GM12878 (cell line): Measurements from ENCODE around the gene RHPN2. TPM values are rescaled to one million over a fixed set of nuclear protein-coding genes. Genes with fewer than 3 reads are reported as not detected.

Source experiments
- ATAC-seq: fragments of 200-7000 bp; cut with Tn5 transposase; 3 replicates; pipeline ENCODE4 v1.9.1; 2020; ENCODE audit warnings: mild to moderate bottlenecking, moderate library complexity
- BruUV-seq: library from RNA; stranded (reverse); fragments of 400-500 nt; replicated peaks from 2 replicates; lab custom pipeline; 2021; lab: Mats Ljungman, UMichigan
- CTCF ChIA-PET: fragments of 300-600 bp; sonication (Branson Sonifier 250); formaldehyde crosslinking; extraction: SDS; loops from one replicate; lab custom pipeline; 2021; ENCODE audit warnings: inconsistent platforms; lab: Yijun Ruan, JAX
- POLR2A ChIA-PET: fragments of 350-600 bp; formaldehyde crosslinking; extraction: SDS; loops from one replicate; lab custom pipeline; 2021; ENCODE audit warnings: inconsistent platforms; lab: Charles Lee
- RAD21 ChIA-PET: fragments of 300-600 bp; sonication (Branson Sonifier 250); formaldehyde crosslinking; loops from one replicate; lab custom pipeline; 2023; ENCODE audit warnings: antibody characterized with exemption; ENCODE audit not compliant: unreplicated experiment; lab: Charles Lee
- SMC1A ChIA-PET: fragments of 300-600 bp; sonication (Branson Sonifier 250); formaldehyde crosslinking; loops from one replicate; lab custom pipeline; 2023; ENCODE audit not compliant: unreplicated experiment, uncharacterized antibody; lab: Charles Lee
- DNase-seq: peaks from one replicate; pipeline ENCODE4 v3.0.0-alpha.2; 2011; ENCODE audit warnings: low read depth, low spot score
- FAIRE-seq: peaks from 3 replicates; lab custom pipeline; 2011; peaks lifted over from hg19 to GRCh38; lab: Jason Lieb, UNC
- H2AFZ ChIP-seq: 2 replicates; pipeline ENCODE4 v1.6.0; 2011; ENCODE audit warnings: low read depth, low read length, control low read depth; ENCODE audit not compliant: control insufficient read depth
- H3K27ac ChIP-seq: 2 replicates; pipeline ENCODE4 v1.5.1; 2011; ENCODE audit warnings: control low read depth; ENCODE audit not compliant: control insufficient read depth, insufficient read depth
- H3K27me3 ChIP-seq, 2 experiments: replicated peaks in 1 of 2; 2 replicates each; pipeline versions ENCODE4 v1.6.0 to v1.6.1; 2011; ENCODE audit warnings: low read length in 1 of 2; ENCODE audit not compliant: control insufficient read depth in 2 of 2, insufficient read depth in 2 of 2
- H3K36me3 ChIP-seq, 2 experiments: 2 replicates each; pipeline ENCODE4 v1.5.1; 2011; ENCODE audit warnings: low read length in 1 of 2; ENCODE audit not compliant: control insufficient read depth in 2 of 2, insufficient read depth in 2 of 2
- H3K4me1 ChIP-seq: 2 replicates; pipeline ENCODE4 v1.6.1; 2011; ENCODE audit warnings: mild to moderate bottlenecking, low read length, moderate library complexity, mixed read lengths; ENCODE audit not compliant: control insufficient read depth, insufficient read depth
- H3K4me2 ChIP-seq: 2 replicates; pipeline ENCODE4 v1.6.0; 2011; ENCODE audit warnings: control low read depth; ENCODE audit not compliant: control insufficient read depth, insufficient read depth
- H3K4me3 ChIP-seq: fragments of 200-600 bp; sonication (generic); 2 replicates; pipeline ENCODE4 v1.5.1; 2016
- H3K79me2 ChIP-seq: 2 replicates; pipeline ENCODE4 v1.6.0; 2011; ENCODE audit warnings: low read length; ENCODE audit not compliant: control insufficient read depth, insufficient read depth
- H3K9ac ChIP-seq: 2 replicates; pipeline ENCODE4 v1.8.0; 2011; ENCODE audit warnings: low read length, control low read depth, mixed read lengths; ENCODE audit not compliant: control insufficient read depth, insufficient read depth
- H3K9me3 ChIP-seq: replicated peaks from 3 replicates; pipeline ENCODE4 v1.5.1; 2011; ENCODE audit warnings: mild to moderate bottlenecking, low read length; ENCODE audit not compliant: control insufficient read depth, insufficient read depth
- H4K20me1 ChIP-seq: 2 replicates; pipeline ENCODE4 v1.6.0; 2011; ENCODE audit not compliant: control insufficient read depth, insufficient read depth
- BCL11A ChIP-seq: IDR thresholded peaks from 2 replicates; pipeline ENCODE4 v1.6.1; 2011; ENCODE audit warnings: low read depth, low read length
- CEBPB ChIP-seq, 2 experiments: fragments of 150-350 bp in 1 of 2; IDR thresholded peaks; 2 replicates each; pipeline ENCODE4 v1.6.1; 2012 to 2014; ENCODE audit warnings: low read depth in 2 of 2, low read length in 2 of 2, borderline replicate concordance in 1 of 2, inconsistent platforms in 1 of 2
- CREM ChIP-seq: IDR thresholded peaks from 2 replicates; pipeline ENCODE4 v1.6.1; 2014; ENCODE audit warnings: antibody characterized with exemption, low read depth
- DPF2 ChIP-seq: fragments of 450-650 bp; IDR thresholded peaks from 2 replicates; pipeline ENCODE4 v1.6.1; 2017; ENCODE audit warnings: mild to moderate bottlenecking
- FOS ChIP-seq: IDR thresholded peaks from 3 replicates; pipeline ENCODE4 v1.6.1; 2011; ENCODE audit warnings: borderline replicate concordance; ENCODE audit not compliant: insufficient read length; ENCODE audit errors: extremely low read depth
- GABPA ChIP-seq: IDR thresholded peaks from 2 replicates; pipeline ENCODE4 v1.6.1; 2014; ENCODE audit warnings: antibody characterized with exemption, low read depth, mild to moderate bottlenecking, inconsistent platforms
- HCFC1 ChIP-seq: fragments of 150-350 bp; IDR thresholded peaks from 2 replicates; pipeline ENCODE4 v1.6.1; 2014; ENCODE audit warnings: low read length
- HDAC2 ChIP-seq: fragments of 200-600 bp; sonication (generic); IDR thresholded peaks from 2 replicates; pipeline ENCODE4 v1.6.1; 2017
- IKZF1 ChIP-seq: fragments of 450-650 bp; conservative IDR thresholded peaks from 2 replicates; pipeline ENCODE4 v1.6.1; 2017; ENCODE audit warnings: antibody characterized with exemption, mild to moderate bottlenecking
- IRF4 ChIP-seq: IDR thresholded peaks from 2 replicates; pipeline ENCODE4 v1.6.1; 2011; ENCODE audit warnings: low read depth, low read length
- NR2C2 ChIP-seq: IDR thresholded peaks from 2 replicates; pipeline ENCODE4 v1.6.1; 2011; ENCODE audit warnings: borderline replicate concordance, low read depth; ENCODE audit not compliant: control insufficient read depth, insufficient read length
- RB1 ChIP-seq: fragments of 450-650 bp; formaldehyde crosslinking; IDR thresholded peaks from 2 replicates; pipeline ENCODE4 v1.6.1; 2017; ENCODE audit warnings: mild to moderate bottlenecking, borderline replicate concordance
- RBBP5 ChIP-seq: fragments of 200-600 bp; sonication (generic); conservative IDR thresholded peaks from 2 replicates; pipeline ENCODE4 v1.6.1; 2016
- SIN3A ChIP-seq: IDR thresholded peaks from 2 replicates; pipeline ENCODE4 v1.6.1; 2012; ENCODE audit warnings: low read depth, low read length, improper control_type of control experiment
- SMARCA5 ChIP-seq: fragments of 450-650 bp; IDR thresholded peaks from 2 replicates; pipeline ENCODE4 v1.6.1; 2017; ENCODE audit warnings: mild to moderate bottlenecking
- ZZZ3 ChIP-seq: IDR thresholded peaks from 2 replicates; pipeline ENCODE4 v1.6.1; 2011; ENCODE audit warnings: low read depth; ENCODE audit not compliant: control insufficient read depth, insufficient read length
- WGBS: methylation state at CpG from one replicate; pipeline ENCODE4 v1.1.6; 2016; ENCODE audit warnings: low lambda C conversion rate; ENCODE audit not compliant: insufficient replicate concordance, insufficient coverage; ENCODE audit errors: missing lambda C conversion rate; 5-methylcytosine and 5-hydroxymethylcytosine counted together
- in situ Hi-C: fragments of 300-500 bp; cut with MboI; formaldehyde crosslinking; loops from 9 replicates; pipeline ENCODE4 v1.14.3; 2018; ENCODE audit warnings: mixed read lengths
- intact Hi-C: fragments of 100-400 bp; cut with micrococcal nuclease; formaldehyde crosslinking; loops from one replicate; pipeline ENCODE4 v1.14.2; 2022; ENCODE audit not compliant: unreplicated experiment
- polyA plus RNA-seq, 11 experiments: library from polyadenylated mRNA; depleted of rRNA in 4 of 11; unstranded in 6 of 11; stranded (reverse) in 5 of 11; fragments of >200 nt; fragmentation: Nextera tagmentation in 4 of 11; fragmentation: Illumina TruSeq in 1 of 11; extraction: Ambion mirVana in 4 of 11; extraction: Trizol in 1 of 11; gene quantifications; 1 replicate in 1 of 11; 2 replicates in 10 of 11; pipeline versions ENCODE4 v1.2.1 to v1.2.3, GENCODE V29; 2011 to 2016; ENCODE audit warnings: inconsistent platforms in 2 of 11, missing spikeins in 2 of 11, low read depth in 1 of 11
- total RNA-seq, 4 experiments: library from RNA; depleted of rRNA in 3 of 4; stranded (reverse); fragments of >200 nt in 3 of 4; fragmentation: Illumina TruSeq in 1 of 4; extraction: Trizol in 1 of 4; gene quantifications; 2 replicates each; pipeline versions ENCODE4 v1.2.1 to v1.2.3, GENCODE V29; 2013 to 2021
- TF ChIP-seq, protein P1 (sequence below): IDR thresholded peaks from 2 replicates; pipeline ENCODE4 v1.6.1; 2011; ENCODE audit warnings: low read depth, mild to moderate bottlenecking, low read length, moderate library complexity, borderline replicate concordance; ENCODE audit errors: extremely low read depth
- TF ChIP-seq, protein P2 (sequence below): fragments of 450-650 bp; IDR thresholded peaks from 2 replicates; pipeline ENCODE4 v1.6.1; 2018; ENCODE audit warnings: borderline replicate concordance, mild to moderate bottlenecking; ENCODE audit not compliant: partially characterized antibody
- TF ChIP-seq, protein P3 (sequence below): IDR thresholded peaks from 2 replicates; pipeline ENCODE4 v1.6.1; 2012; ENCODE audit warnings: low read depth, low read length, improper control_type of control experiment
- TF ChIP-seq, protein P4 (sequence below): IDR thresholded peaks from 2 replicates; pipeline ENCODE4 v1.6.1; 2012; ENCODE audit warnings: low read length, inconsistent platforms

Gene RHPN2
- total and polyA plus RNA-seq, 10 of the 15 experiments (the other 5 are each of a cell fraction or from before 2014, with no cell fraction given), result 0.71 to 7.4 (median 3.7) TPM

DNA sequence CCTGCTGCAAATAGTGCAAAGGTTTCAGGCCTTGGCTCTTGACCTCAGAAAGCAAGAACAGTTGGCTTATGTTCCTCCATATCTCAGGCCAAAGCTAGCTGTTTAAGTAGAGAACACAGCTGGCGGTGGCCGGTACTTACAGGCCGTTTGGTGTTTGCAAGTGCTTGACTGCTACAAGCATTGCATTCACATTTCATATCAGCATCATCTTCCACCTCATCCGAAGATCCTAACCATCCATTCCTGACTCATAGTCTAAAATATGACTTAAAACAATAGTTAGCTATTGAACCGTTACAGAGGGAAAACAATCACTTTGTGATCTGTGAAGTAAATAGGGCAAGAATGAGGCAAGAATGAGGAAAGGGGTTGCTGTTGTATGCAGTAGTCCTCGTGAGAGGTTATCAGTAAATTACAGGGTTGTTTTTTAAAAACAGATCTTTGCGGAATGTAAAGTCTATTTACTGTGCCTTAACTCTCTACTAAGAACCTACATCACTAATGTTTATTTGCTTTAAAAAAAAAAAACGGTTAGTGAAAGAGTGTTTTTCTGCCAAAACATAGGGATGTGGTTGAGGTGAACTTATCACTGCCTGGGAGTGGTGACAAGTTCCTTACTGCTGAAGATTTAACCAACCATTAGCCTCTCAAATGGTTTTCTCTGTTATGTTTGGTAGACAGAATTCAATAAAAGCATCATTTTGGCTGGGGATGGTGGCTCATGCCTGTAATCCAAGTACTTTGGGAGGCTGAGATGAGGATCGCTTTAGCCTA lies 45.6 kb upstream of the RHPN2 start (continued):
- no peak for TF ChIP-seq CEBPB (IDR thresholded peaks at IDR 0.05; ENCODE audit: borderline replicate concordance in 1 of 2, low read depth in 2 of 2, low read length in 2 of 2)
- no peak for TF ChIP-seq SIN3A
- TF ChIP-seq, protein P1, sequence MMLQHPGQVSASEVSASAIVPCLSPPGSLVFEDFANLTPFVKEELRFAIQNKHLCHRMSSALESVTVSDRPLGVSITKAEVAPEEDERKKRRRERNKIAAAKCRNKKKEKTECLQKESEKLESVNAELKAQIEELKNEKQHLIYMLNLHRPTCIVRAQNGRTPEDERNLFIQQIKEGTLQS, result no peak
- TF ChIP-seq IKZF1, result no peak
- TF ChIP-seq DPF2, result no peak
- TF ChIP-seq GABPA, result no peak
- TF ChIP-seq HDAC2, result no peak
- TF ChIP-seq FOS, result no peak
- TF ChIP-seq NR2C2, result no peak
- TF ChIP-seq SMARCA5, result no peak
- TF ChIP-seq, all 136 proteins: peak for 0

DNA sequence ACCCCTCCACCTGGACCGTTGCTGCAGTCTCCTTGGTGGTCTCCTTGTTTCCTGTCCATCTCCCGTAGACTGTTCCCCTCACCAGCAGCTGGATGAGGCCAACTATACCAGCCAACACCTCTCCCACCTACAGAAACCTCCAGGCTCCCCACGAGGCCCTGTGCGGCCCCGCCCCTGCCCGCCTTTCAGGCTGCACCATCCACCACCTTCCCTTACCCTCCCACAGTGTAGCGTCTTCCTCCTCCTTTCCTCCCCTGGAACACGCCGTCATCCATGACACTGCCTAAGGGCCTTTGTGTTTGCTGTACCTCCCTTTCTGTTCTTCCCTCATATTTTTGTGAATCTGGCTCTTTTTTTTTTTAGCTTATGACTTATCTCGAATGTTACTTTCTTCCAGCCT lies 43.5 kb upstream of the RHPN2 start:
- H3K9ac ChIP-seq, result no peak overlapping the region
- RAD21 ChIA-PET, result no interaction called here
- no peaks in the 10 kb centered on the region for H4K20me1 ChIP-seq
- no TSS peak for BruUV-seq
- H3K79me2 ChIP-seq, result no peaks in the 10 kb centered on the region
- POLR2A ChIA-PET, result no interaction called here
- SMC1A ChIA-PET, result no interaction called here
- H3K36me3 ChIP-seq, result peaks cover 4 to 13% of the 10 kb centered on the region in 2 experiments
- no peaks in the 10 kb centered on the region for H3K4me1 ChIP-seq
- in situ Hi-C loops, result no loop called here
- no peak for DNase-seq
- no peak for FAIRE-seq
- WGBS, result 88% methylated on average over 10 of the region's 10 CpGs
- CTCF ChIA-PET, result no interaction called here
- intact Hi-C loops, result no loop called here
- no peak overlapping the region for H3K4me2 ChIP-seq
- no peak overlapping the region for H3K4me3 ChIP-seq
- H3K27me3 ChIP-seq, result no peaks in the 10 kb centered on the region
- no peak for ATAC-seq
- no peaks in the 10 kb centered on the region for H3K9me3 ChIP-seq
- no peak overlapping the region for H2AFZ ChIP-seq
- H3K27ac ChIP-seq, result no peak overlapping the region
- TF ChIP-seq ZZZ3, result no peak
- no peak for TF ChIP-seq BCL11A
- no peak for TF ChIP-seq FOS
- no peak for TF ChIP-seq CREM
- TF ChIP-seq HCFC1, result no peak
- TF ChIP-seq, protein P2, sequence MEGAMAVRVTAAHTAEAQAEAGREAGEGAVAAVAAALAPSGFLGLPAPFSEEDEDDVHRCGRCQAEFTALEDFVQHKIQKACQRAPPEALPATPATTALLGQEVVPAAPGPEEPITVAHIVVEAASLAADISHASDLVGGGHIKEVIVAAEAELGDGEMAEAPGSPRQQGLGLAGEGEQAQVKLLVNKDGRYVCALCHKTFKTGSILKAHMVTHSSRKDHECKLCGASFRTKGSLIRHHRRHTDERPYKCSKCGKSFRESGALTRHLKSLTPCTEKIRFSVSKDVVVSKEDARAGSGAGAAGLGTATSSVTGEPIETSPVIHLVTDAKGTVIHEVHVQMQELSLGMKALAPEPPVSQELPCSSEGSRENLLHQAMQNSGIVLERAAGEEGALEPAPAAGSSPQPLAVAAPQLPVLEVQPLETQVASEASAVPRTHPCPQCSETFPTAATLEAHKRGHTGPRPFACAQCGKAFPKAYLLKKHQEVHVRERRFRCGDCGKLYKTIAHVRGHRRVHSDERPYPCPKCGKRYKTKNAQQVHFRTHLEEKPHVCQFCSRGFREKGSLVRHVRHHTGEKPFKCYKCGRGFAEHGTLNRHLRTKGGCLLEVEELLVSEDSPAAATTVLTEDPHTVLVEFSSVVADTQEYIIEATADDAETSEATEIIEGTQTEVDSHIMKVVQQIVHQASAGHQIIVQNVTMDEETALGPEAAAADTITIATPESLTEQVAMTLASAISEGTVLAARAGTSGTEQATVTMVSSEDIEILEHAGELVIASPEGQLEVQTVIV, result no peak
- TF ChIP-seq, protein P3, sequence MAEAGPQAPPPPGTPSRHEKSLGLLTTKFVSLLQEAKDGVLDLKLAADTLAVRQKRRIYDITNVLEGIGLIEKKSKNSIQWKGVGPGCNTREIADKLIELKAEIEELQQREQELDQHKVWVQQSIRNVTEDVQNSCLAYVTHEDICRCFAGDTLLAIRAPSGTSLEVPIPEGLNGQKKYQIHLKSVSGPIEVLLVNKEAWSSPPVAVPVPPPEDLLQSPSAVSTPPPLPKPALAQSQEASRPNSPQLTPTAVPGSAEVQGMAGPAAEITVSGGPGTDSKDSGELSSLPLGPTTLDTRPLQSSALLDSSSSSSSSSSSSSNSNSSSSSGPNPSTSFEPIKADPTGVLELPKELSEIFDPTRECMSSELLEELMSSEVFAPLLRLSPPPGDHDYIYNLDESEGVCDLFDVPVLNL, result no peak
- TF ChIP-seq, protein P4, sequence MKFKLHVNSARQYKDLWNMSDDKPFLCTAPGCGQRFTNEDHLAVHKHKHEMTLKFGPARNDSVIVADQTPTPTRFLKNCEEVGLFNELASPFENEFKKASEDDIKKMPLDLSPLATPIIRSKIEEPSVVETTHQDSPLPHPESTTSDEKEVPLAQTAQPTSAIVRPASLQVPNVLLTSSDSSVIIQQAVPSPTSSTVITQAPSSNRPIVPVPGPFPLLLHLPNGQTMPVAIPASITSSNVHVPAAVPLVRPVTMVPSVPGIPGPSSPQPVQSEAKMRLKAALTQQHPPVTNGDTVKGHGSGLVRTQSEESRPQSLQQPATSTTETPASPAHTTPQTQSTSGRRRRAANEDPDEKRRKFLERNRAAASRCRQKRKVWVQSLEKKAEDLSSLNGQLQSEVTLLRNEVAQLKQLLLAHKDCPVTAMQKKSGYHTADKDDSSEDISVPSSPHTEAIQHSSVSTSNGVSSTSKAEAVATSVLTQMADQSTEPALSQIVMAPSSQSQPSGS, result no peak
- no peak for TF ChIP-seq IRF4
- no peak for TF ChIP-seq RB1
- TF ChIP-seq RBBP5, result no peak
